Measurements from ENCODE around the gene OR2AK2. TPM values are rescaled to one million over a fixed set of nuclear protein-coding genes. Genes with fewer than 3 reads are reported as not detected.

Gene OR2AK2
- polyA plus RNA-seq, 1 of the 3 experiments (the other 2 are of a cell fraction) = not detected

DNA sequence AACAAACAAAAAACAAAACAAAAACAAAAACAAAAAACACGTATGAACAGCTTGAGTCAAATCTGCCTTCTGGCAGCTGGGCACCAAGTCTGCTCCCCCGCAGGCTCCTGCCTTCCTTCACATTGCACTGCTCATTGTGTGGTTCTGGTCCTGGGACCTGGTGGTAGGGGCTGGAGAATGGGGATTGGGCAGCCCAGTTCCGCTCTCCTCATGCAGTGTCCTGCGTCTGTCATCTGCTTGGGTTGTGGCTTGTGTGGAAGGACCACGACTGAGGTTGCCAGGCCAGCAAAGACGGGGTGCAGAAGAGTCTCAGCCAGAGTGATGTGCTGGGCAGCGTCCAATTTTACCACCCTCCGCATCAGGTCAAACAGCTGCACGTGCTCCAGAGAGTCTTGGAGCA is 29.3 kb upstream of the OR2AK2 start:
- Histone ChIP-seq H2AFZ (ENCODE audit: low read depth) (no peak overlapping the region), H3K9me3 (no peaks in the 10 kb centered on the region), H3K27me3 (ENCODE audit: insufficient read depth) (peaks cover 6% of the 10 kb centered on the region; the same call in 1 of the 2 replicates), H3K9me2 (no peaks in the 10 kb centered on the region), H3K27ac (ENCODE audit: low read depth in 2 of 2, low read length in 1 of 2) (no peak overlapping the region), H3K4me1 (ENCODE audit: control insufficient read depth in 1 of 2, insufficient read depth in 2 of 2, low read depth in 1 of 2, low read length in 1 of 2) (peaks cover 0 to 2% of the 10 kb centered on the region in 2 experiments; a peak in 1 of 4 replicates), H4K20me1 (ENCODE audit: insufficient read depth) (no peaks in the 10 kb centered on the region), H3F3A (replicated peaks; ENCODE audit: insufficient read depth) (no peaks in the 10 kb centered on the region), H3K36me3 (replicated peaks in 1 of 2; ENCODE audit: control insufficient read depth in 1 of 2, insufficient read depth in 2 of 2, low read length in 1 of 2) (no peaks in the 10 kb centered on the region), H3K9ac (no peak overlapping the region), H3K4me3 (ENCODE audit: low read depth in 2 of 2, low read length in 1 of 2) (no peak overlapping the region), H3K4me2 (no peak overlapping the region), H3K79me2 (ENCODE audit: insufficient read depth) (no peaks in the 10 kb centered on the region)
- POLR2A ChIA-PET = no interaction called here
- CTCF ChIA-PET = interaction anchor here (1.2 to 1.7 kb wide), 2 partner anchors 9 to 36 kb away, joined by 4 read pairs; no protein-coding TSS in a partner anchor
- no peak for DNase-seq
- TF ChIP-seq, protein P1, sequence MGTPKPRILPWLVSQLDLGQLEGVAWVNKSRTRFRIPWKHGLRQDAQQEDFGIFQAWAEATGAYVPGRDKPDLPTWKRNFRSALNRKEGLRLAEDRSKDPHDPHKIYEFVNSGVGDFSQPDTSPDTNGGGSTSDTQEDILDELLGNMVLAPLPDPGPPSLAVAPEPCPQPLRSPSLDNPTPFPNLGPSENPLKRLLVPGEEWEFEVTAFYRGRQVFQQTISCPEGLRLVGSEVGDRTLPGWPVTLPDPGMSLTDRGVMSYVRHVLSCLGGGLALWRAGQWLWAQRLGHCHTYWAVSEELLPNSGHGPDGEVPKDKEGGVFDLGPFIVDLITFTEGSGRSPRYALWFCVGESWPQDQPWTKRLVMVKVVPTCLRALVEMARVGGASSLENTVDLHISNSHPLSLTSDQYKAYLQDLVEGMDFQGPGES (IDR thresholded peaks at IDR 0.05; ENCODE audit: low read depth, low read length) = no peak
- TF ChIP-seq, protein P2, sequence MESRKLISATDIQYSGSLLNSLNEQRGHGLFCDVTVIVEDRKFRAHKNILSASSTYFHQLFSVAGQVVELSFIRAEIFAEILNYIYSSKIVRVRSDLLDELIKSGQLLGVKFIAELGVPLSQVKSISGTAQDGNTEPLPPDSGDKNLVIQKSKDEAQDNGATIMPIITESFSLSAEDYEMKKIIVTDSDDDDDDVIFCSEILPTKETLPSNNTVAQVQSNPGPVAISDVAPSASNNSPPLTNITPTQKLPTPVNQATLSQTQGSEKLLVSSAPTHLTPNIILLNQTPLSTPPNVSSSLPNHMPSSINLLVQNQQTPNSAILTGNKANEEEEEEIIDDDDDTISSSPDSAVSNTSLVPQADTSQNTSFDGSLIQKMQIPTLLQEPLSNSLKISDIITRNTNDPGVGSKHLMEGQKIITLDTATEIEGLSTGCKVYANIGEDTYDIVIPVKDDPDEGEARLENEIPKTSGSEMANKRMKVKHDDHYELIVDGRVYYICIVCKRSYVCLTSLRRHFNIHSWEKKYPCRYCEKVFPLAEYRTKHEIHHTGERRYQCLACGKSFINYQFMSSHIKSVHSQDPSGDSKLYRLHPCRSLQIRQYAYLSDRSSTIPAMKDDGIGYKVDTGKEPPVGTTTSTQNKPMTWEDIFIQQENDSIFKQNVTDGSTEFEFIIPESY (IDR thresholded peaks at IDR 0.05; ENCODE audit: borderline replicate concordance, low read depth) = no peak
- TF ChIP-seq FOXM1 (IDR thresholded peaks at IDR 0.05; ENCODE audit: low read depth) (no peak), FOXJ3 (CRISPR knock-in tag; IDR thresholded peaks at IDR 0.05) (no peak), CHD2 (IDR thresholded peaks at IDR 0.05; ENCODE audit: low read length, partially characterized antibody) (no peak), RXRA (IDR thresholded peaks at IDR 0.05; ENCODE audit: borderline replicate concordance, low read depth) (no peak)
- WGBS (ENCODE audit: low lambda C conversion rate) = 41% methylated on average over 5 of the region's 9 CpGs

DNA sequence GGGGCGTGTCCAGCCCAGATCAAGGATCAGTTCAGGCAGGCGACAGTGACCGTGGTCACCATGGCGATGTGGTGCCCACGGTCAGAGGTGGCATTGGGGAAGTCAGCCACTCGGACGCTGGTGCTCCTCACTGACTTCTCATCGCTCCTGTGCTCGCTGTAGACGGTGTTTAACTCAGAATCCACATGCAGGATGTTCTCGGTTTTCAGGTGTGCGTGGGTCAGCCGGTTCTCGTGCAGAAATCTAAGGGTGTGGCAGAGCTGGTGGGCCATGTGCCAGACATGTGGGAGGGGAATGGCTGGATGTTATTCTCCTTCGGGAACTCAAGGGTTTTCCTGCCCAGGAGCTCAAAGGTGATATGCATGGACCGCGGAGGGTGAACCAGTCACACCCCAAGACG is 28.6 kb upstream of the OR2AK2 start:
- no peak overlapping the region for H3K9ac ChIP-seq
- DNase-seq = no peak
- TF ChIP-seq, protein P2 (IDR thresholded peaks at IDR 0.05; ENCODE audit: borderline replicate concordance, low read depth) = no peak
- TF ChIP-seq YY1 (IDR thresholded peaks at IDR 0.05; ENCODE audit: low read depth) (no peak), FOXM1 (IDR thresholded peaks at IDR 0.05; ENCODE audit: low read depth) (no peak)
- 48% methylated on average over 17 of the region's 18 CpGs for WGBS (ENCODE audit: low lambda C conversion rate)
- no peaks in the 10 kb centered on the region for H3K9me3 ChIP-seq
- CTCF ChIA-PET = interaction anchor here (0.8 to 1.7 kb wide), 3 partner anchors 9 to 36 kb away, joined by 4 read pairs; partner anchors contain the start of gene OR2AJ1
- no peaks in the 10 kb centered on the region for H3K79me2 ChIP-seq (ENCODE audit: insufficient read depth)
- POLR2A ChIA-PET = no interaction called here
- no peaks in the 10 kb centered on the region for H3K9me2 ChIP-seq
- H3K4me1 ChIP-seq (ENCODE audit: control insufficient read depth in 1 of 2, insufficient read depth in 2 of 2, low read depth in 1 of 2, low read length in 1 of 2) = peaks cover 0 to 2% of the 10 kb centered on the region in 2 experiments; a peak in 1 of 4 replicates
- no peaks in the 10 kb centered on the region for H3F3A ChIP-seq (replicated peaks; ENCODE audit: insufficient read depth)
- H4K20me1 ChIP-seq (ENCODE audit: insufficient read depth) = no peaks in the 10 kb centered on the region
- no peak overlapping the region for H3K4me2 ChIP-seq
- peak overlapping the region in 1 of 2 experiments; percentile 62; a peak in 1 of 4 replicates for H3K4me3 ChIP-seq (ENCODE audit: low read depth in 2 of 2, low read length in 1 of 2)
- H3K27me3 ChIP-seq (ENCODE audit: insufficient read depth) = peaks cover 6% of the 10 kb centered on the region; the same call in 1 of the 2 replicates
- no peaks in the 10 kb centered on the region for H3K36me3 ChIP-seq (replicated peaks in 1 of 2; ENCODE audit: control insufficient read depth in 1 of 2, insufficient read depth in 2 of 2, low read length in 1 of 2)
- no peak overlapping the region for H3K27ac ChIP-seq (ENCODE audit: low read depth in 2 of 2, low read length in 1 of 2)
- no peak overlapping the region for H2AFZ ChIP-seq (ENCODE audit: low read depth)
